Right forelimb (tissue), 1 donor: ENCODE results near the gene UAP1.

ENCODE experiments used
- DNase-seq: peaks from one replicate; pipeline ENCODE4 v3.0.0-alpha.2; 2018

The UAP1 gene

DNA sequence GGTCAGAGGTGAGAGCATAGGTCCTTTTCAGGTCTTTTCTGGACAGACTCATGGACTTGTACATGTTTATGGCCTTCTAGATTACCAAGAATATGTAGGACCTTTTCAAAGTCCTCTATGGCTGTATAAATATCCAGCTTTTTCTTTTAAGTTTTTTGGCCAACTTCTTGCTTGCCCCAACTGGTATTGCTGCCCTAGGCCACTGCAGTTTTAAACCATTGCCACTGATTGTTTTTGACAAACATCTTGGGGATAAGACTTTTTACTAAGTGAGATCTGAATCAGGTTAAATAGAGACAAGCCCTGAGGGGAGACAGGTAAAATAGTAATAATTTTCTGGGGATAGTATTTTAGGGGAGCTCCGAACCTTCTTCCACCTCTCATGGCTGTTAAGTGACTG, 56.0 kb downstream of the UAP1 start:
- DNase-seq, result no peak

DNA sequence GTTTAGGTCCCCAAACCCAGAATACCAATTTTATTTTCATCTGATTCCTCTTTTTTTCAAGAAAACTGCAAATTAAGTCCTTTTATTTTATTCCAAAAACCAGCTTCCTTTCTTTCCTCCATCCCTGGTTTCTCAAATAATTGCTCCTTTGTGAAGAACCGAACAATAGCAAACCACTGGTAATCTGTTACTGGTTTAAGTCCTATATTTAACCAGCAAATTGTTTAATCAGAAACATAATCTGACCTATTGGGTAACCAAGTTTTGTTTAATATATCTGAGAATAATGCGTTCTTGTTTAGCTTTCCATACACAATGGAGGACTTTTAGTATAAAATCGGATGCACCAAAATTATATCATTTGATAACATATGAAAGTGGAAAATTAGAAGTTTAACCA, 57.6 kb downstream of the UAP1 start:
- DNase-seq, result no peak

DNA sequence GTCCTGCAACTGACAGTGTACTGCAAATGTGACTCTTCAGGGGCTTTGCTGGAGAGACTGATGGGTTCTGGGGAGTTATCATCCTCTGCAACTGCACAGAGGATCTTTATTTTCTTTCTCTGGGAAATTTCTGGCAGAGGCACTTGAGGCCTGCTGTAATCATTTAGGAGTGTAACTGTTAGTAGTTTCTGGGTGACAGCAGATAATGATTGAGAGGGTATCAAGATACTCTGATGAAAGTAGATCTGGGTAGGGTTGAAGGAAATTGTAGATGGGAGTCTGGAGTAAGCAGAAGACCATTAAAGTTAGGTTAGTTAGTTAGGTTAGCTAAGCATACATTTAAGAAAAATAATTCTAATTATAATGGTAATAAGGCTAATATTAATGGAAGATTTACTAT, 59.7 kb downstream of the UAP1 start:
- no peak for DNase-seq

DNA sequence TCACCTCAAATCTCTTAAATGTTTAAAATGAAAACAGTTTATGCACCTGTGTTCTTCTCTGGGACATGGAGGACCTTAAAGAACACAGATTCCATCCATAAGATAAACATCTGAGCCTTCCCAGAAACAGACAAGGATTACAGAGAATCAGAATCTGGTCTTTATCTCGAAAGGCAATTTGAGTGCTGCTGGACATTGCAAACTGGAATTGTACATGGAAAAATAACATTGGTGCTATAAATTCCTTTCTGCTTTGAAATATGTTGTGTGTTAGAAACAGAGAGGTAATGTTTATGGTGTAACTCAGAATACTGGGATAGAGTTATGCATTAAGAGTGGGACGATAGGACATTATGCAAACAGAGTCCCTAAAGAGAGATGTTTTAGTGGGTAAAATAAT, 64.2 kb downstream of the UAP1 start:
- no peak for DNase-seq

DNA sequence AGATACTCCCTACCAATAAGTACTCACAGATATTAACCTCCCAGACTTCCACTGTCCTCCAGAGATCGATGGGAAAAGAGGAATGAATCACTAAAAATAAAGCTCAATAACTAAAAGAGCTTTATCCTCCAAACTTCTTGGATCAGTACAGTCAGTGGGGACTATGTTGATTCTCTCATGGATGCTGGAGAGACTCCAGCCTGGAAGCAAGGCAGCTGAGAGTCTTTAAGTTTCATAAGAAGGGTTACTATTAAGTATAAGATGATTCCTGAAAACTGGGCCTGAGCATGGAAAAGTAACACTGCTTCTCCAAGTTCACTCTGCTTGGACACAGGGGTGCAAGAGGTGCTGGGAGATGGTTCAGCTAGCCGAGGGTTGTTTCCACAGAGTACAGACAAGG, 64.6 kb downstream of the UAP1 start:
- peak; percentile 52 for DNase-seq

DNA sequence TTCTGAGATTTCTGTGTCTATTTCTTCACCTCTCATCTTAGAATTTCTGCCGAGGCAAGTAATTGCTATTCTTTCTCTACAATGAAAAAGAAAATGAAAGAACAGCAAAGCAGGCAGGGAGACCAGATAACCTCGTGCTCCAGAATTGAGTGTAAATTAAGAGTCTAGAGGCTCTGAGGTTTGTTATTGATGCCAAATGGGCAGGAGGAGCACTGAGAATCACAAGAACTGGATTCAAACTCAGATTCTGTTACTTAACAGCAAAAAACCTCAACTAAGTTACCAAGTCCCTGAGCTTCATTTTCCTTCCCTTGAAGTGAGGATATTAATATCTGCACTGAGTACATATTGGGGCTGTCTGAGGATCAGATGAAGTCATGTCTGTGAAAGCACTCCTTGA, 65.2 kb downstream of the UAP1 start:
- no peak for DNase-seq

DNA sequence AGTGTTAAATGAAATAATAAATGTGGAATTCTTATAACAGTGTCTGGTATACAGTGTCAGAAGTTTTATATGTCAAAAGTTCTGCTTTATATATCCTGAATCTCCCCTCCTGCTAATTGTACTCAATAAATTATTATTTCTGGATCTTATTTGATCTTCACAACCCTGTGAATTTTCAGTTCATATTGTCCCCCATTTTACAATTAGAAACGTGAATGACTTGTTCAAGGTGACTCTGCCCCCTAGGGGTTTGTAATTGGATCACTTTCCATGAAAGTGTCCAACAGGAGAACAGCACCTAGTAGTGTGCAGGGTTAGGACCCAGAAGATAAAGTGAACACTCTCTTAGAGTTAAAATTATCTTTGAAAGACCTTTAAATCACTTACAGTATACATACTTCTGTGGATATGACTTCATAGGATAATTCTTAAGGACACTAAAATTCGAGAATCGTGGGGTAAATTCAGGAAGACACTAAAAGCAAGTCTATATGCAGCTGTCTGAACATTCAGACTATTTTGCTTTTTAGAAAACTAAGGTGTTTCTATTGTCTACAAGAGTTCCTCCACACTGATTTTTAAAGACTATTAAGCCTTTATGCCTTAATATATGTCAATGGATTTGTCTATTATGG, 66.3 kb downstream of the UAP1 start:
- DNase-seq, result no peak

DNA sequence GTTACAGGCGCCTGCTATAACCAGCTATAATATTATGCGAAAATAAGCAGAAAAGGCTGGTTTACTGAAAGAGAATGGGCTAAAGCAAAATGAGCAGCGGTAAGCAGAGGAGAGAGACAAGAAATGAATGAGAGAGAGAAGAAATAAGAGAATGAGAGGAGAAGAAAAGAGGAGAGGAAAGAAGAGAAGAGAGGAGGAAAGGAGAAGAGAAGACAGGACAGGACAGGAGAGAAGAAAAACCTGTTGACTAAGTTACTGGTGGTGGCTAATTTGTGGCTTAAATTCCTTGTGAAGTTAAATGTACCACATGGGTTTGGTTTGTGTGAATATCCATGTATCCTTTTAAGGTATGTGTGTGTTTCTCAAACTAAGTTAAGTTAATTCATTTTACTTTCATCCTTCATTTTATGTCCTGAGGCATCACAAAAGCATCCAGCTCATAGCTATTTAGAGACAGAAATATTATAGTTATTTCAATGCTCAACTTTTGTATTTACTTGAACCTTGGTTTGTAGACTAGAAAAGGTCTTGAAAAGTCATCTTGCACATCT, 67.6 kb downstream of the UAP1 start:
- DNase-seq, result no peak

DNA sequence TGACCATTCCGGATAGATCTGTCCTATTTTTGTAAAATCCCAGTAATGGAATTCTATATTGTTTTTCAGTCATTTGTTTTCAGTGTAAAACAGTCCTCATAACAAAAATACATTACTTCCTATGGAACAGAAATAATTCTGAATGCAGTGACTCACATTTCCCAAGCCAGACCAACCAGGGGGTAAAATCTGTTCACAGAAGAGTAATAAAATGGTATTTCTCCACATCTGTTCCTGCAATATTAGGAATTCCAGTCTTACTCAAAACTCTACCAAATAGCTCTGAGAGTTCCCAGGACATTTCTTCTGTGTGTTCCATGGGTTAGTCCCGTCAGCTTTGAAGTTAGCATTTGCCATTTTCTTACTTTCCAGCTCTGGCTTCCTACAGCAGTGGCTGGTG, 68.1 kb downstream of the UAP1 start:
- DNase-seq, result no peak

DNA sequence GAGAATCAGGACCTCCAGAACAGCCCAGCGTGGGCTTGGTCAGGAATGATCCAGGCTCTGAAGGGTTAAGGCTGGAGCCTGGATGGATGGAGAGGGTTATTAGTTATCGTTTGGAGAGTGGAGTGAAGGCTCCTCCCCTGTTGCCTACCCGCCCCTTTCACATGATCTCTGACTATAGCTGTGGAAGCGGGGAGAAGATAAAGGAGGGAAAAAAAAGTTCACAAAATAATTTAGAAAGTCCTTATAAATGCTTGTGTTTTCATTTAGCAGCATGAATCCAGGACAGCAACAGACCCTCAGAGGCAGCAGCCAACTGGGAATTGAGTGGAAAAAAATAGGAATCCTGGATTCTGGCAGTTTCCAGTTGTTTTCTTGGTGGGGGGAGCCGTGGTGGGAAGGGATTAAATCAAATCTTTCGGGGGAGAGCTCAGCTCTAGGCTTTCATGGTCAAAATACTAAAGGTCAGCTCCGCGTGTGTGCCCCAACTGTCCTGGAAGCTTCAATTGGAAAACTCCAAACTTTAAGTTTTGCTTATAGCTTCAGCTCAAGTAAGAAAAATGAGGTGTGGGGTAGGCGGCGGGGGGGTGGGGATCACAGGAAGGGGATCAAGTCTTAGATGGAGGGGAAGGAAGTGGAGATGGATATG, 70.1 kb downstream of the UAP1 start:
- peak; percentile 74 for DNase-seq

DNA sequence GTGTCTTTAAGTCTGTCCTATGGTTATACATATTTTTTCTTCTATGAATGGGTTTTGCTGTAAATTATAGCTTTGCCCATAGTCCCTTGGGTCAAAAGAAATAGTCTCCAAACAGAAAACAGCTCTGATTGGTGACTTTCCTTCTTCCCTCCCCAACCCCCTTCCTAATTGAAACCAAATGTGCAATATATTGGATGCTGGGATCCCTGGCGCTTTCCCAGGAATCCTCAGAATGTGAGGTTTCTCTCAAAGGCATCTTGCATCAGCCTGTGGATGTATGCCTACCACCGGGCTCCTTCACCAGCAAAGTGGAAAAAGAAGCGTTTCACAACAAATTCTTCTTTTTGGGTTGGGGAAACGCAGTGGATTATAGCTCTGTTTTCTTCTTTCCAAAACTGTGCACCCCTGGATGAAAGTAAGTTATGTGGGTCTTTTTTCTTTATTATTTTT, 70.7 kb downstream of the UAP1 start, which contains the start of gene DDR2:
DDR2 (plus strand) TSS at position 248 of the 450 bp plus-strand sequence. CDS start 86,600 bp downstream, outside the sequence.
- DNase-seq, result peak; percentile 90

DNA sequence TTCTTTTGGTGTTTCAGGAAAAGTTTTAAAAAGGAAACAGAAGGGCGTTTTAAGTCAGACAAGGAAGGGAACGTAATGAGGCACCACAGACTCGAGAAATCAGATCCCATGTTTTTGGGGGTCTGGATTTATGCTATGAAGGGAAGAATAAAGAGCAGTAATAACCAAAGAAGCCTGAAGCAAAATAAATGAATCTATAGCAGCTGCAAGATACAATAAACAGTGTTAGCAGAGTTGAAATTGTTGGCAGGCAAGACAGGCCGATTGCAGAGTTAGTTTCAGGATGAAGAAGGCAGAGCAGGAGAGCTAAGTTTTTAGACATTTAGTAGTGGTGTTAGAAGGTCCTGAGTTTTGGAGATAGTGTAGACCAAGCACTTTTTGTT, 71.2 kb downstream of the UAP1 start:
- no peak for DNase-seq

DNA sequence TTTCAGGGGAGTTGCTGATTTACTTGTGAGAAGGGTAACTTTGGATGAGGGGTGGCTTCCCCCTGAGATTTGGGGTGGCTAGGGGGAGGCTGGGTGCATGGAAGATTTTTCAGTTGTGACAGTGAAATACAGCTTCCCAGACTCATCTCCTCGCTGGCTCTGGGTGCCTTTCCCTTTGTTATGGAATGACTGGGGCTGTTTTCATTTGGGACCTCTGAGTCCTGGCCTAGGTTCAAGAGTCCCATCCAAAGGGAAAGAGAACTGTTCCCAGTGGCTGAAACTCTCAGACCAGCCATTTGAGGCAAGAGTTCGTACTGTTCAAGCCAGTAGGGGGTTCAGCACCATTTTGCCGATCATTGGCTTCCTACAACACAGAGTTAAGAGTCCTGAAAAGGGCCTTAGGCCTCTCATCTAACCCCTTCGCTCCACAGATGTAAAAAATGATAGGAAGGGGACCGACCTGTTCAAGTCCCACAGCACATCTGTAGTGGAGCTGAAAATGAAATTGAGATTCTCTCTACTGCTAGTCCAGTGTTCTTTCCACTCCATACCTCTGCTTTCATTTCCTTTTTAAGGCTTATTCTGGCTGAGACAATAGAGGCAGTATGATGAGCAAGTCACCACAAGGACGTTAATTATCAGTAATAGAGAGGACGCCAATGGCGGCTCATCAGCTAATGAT, 71.7 kb downstream of the UAP1 start:
- DNase-seq, result peak; percentile 57

DNA sequence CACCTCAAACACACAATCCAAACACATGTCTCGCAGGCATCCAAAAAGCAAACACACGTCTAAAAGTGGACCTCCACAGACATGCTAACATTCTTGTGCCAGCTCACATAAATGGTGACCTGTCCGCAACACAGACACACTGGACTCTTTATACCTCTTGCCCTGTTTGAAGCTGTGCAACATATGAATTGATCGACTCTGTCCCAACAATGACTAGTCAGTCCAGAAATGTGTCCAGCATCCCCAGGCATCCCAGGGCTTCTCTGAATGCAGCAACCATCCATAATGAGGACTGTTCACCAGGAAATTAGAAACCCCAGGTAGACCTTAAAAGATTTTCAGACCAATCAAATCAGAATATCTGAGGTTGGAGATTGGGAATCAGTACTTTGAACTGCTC, 73.9 kb downstream of the UAP1 start:
- no peak for DNase-seq

DNA sequence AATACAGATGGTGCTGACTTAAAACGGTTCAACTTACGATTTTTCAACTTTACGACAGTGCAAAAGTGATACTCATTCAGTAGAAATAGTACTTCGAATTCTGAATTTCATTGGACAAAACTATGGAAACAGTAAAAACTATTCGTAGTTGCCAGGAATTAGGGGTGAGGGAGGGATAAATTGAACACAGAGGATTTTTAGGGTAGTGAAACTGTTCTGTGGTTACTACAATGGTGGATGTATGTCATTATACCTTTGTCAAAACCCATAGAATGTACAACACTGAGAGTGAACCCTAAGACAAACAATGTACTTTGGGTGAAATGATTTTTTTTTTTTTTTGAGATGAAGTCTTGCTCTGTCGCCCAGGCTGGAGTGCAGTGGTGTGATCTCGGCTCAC, 78.2 kb downstream of the UAP1 start:
- no peak for DNase-seq

DNA sequence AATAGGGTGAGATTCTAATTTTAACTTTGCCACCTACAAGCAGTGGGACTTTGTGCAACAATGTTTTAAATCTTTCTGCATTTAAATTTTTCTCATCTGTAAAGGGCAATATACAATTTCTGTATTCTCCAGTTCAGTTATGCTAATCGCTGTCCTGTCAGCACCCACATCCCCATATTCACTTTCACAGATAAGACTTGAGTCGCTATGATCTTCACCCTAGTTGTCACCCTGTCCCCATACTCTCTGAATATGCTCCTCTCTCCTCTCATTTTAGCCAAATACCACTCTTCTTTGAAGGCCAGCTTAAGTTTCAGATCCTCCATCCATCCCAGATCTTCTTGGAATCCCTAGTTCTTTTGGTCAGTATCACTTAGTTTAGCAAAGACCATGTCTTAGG, 79.6 kb downstream of the UAP1 start:
- DNase-seq, result no peak

DNA sequence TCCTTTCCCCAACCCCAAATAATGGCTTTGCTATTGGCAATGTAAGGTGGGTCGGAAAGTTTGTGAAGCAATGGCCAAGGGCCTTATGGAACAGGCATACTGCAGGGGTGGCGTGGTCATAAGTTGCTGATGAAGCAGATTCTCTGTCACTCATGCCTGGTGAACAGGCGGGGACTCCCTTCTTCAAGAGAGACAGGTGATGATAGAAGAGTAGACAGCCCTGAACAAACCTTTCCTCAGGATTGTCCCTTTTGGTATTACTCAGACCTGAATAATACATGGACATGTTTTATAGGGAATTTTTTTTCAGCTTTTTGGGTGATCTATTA, 83.4 kb downstream of the UAP1 start:
- DNase-seq, result no peak

DNA sequence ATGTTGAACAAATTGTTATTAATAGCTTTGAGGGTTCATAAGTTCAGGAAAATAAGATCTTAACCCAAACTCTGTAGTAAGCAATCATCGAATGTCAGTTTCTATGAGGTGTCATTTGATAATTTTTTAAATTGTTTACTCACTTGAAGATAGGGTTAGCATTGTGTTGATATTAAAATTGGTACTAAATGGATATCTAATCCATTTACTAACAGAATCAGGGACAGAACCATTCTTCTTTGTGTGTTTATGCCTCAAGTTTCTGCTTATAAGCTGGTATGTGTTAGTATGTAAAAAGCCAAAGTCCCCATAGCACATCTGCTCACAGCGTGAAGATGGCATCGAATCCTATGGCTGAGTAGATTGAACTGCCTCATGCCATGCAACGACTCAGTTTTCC, 84.1 kb downstream of the UAP1 start:
- DNase-seq, result no peak

DNA sequence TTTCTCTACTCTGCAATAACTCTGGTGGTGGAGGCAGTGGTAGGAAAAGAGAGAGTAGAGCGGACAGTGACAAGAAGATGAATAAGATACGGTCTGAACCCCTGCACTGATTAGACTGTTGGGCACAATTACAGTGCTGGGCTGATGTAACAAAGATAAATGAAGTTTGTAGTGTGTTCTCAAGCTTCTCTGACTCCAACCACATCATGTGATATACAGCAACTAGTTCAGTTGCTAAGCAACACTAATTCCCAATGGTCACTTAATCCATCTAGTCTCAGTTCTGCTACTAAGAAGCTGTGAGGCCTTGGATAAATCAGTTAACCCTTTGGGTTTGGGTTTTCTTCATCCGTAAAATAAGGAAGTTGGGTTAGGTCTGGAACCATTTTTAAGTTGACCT, 88.1 kb downstream of the UAP1 start:
- no peak for DNase-seq
